CD4-positive, alpha-beta T cell (primary cell): ENCODE results near the gene PIK3R1. TPM values are rescaled to one million over a fixed set of nuclear protein-coding genes. Genes with fewer than 3 reads are reported as not detected.

Experiments
- ATAC-seq: fragments of 200-7000 bp; cut with Tn5 transposase; one replicate; pipeline ENCODE4 v1.10.0; 2022; ENCODE audit warnings: mild to moderate bottlenecking; ENCODE audit not compliant: poor library complexity
- CTCF ChIA-PET: fragments of 350-600 bp; sonication (Branson Sonifier 250); formaldehyde crosslinking; loops from one replicate; lab custom pipeline; 2021; ENCODE audit warnings: antibody characterized with exemption, inconsistent platforms; lab: Charles Lee
- POLR2A ChIA-PET: fragments of 350-600 bp; sonication (Branson Sonifier 250); formaldehyde crosslinking; loops from one replicate; lab custom pipeline; 2021; ENCODE audit warnings: antibody characterized with exemption, inconsistent platforms; lab: Charles Lee
- DNase-seq, 14 experiments: peaks; one replicate each; pipeline ENCODE4 v3.0.0-alpha.2; 2013 to 2020; ENCODE audit warnings: mixed read lengths in 2 of 14
- H3K27ac ChIP-seq, 2 donors: one replicate each; pipeline versions ENCODE4 v1.5.1 to v1.7.0; 2013; ENCODE audit warnings: low read length in 2 of 2, low read depth in 1 of 2, mild to moderate bottlenecking in 1 of 2
- H3K27me3 ChIP-seq, 2 experiments: 1 replicate in 1 of 2; 2 replicates in 1 of 2; pipeline versions ENCODE4 v1.6.1 to v1.7.0; 2013; ENCODE audit warnings: low read length in 2 of 2, control low read depth in 1 of 2, mild to moderate bottlenecking in 1 of 2, moderate library complexity in 1 of 2; ENCODE audit not compliant: insufficient read depth in 2 of 2, control insufficient read depth in 1 of 2
- H3K36me3 ChIP-seq: one replicate; pipeline ENCODE4 v1.6.1; 2013; ENCODE audit warnings: low read length, control low read depth; ENCODE audit not compliant: insufficient read depth
- H3K4me1 ChIP-seq: one replicate; pipeline ENCODE4 v1.6.1; 2013; ENCODE audit warnings: low read length, control low read depth; ENCODE audit not compliant: insufficient read depth
- H3K4me3 ChIP-seq: one replicate; pipeline ENCODE4 v1.5.1; 2013; ENCODE audit warnings: mild to moderate bottlenecking, low read length, moderate library complexity
- H3K9me3 ChIP-seq, 2 experiments: 1 replicate in 1 of 2; 2 replicates in 1 of 2; pipeline versions ENCODE4 v1.6.1 to v1.7.0; 2013; ENCODE audit warnings: low read length in 2 of 2, mild to moderate bottlenecking in 2 of 2, control low read depth in 1 of 2, moderate library complexity in 1 of 2; ENCODE audit not compliant: control insufficient read depth in 1 of 2, insufficient read depth in 1 of 2
- H3K27ac Mint-ChIP-seq: one replicate; pipeline ENCODE4 v1.8.0; 2020; ENCODE audit warnings: mixed read lengths
- H3K27me3 Mint-ChIP-seq: one replicate; pipeline ENCODE4 v1.8.0; 2021; ENCODE audit warnings: mixed read lengths
- H3K36me3 Mint-ChIP-seq: one replicate; pipeline ENCODE4 v1.8.0; 2021; ENCODE audit warnings: low read depth, mixed read lengths
- H3K4me1 Mint-ChIP-seq: one replicate; pipeline ENCODE4 v1.8.0; 2021; ENCODE audit warnings: low read depth, mixed read lengths
- H3K4me3 Mint-ChIP-seq: one replicate; pipeline ENCODE4 v1.8.0; 2020; ENCODE audit warnings: mild to moderate bottlenecking, mixed read lengths
- H3K9me3 Mint-ChIP-seq: one replicate; pipeline ENCODE4 v1.8.0; 2020; ENCODE audit warnings: mixed read lengths
- CTCF ChIP-seq: fragments of 200-600 bp; IDR thresholded peaks from one replicate; pipeline ENCODE4 v1.8.0; 2022; ENCODE audit warnings: antibody characterized with exemption, mild to moderate bottlenecking
- intact Hi-C, 2 experiments: fragments of 100-400 bp; cut with DNase I in 1 of 2; cut with micrococcal nuclease in 1 of 2; formaldehyde crosslinking; loops; one replicate each; pipeline versions ENCODE4 v1.15.1 to v1.9.0; 2023 to 2025; cut with DNase I, micrococcal nuclease
- total RNA-seq, 174 experiments: library from RNA in 2 of 174; stranded (reverse) in 2 of 174; gene quantifications; one replicate each; pipeline ENCODE4 v1.2.3 and lab custom pipeline; 2021 to 2026

PIK3R1 gene
- total RNA-seq, 2 experiments from 2014 or later, result 455 to 459 TPM

- peak in 2 of 14 experiments; percentile 19 to 43 for DNase-seq
- intact Hi-C loops, result no loop called here
- POLR2A ChIA-PET, result no interaction called here
These were observed 127.9 kb downstream of the PIK3R1 start for GRCh38 chr5:68343421-68343826.

GRCh38 chr5:68344447-68345111, 129.0 kb downstream of the PIK3R1 start:
- Histone ChIP-seq H3K27ac (no peak overlapping the region), H3K9me3 (peaks cover 0 to 8% of the 10 kb centered on the region in 2 experiments), H3K4me1 (peaks cover 6% of the 10 kb centered on the region), H3K27me3 (no peaks in the 10 kb centered on the region), H3K4me3 (no peak overlapping the region), H3K36me3 (no peaks in the 10 kb centered on the region)
- no peak overlapping the region for H3K27ac Mint-ChIP-seq
- peaks cover 2% of the 10 kb centered on the region for H3K9me3 Mint-ChIP-seq
- H3K27me3 Mint-ChIP-seq, result no peaks in the 10 kb centered on the region
- peak in 5 of 14 experiments; percentile 4 to 44 (median 37) for DNase-seq
- H3K4me3 Mint-ChIP-seq, result no peak overlapping the region
- no peaks in the 10 kb centered on the region for H3K36me3 Mint-ChIP-seq
- H3K4me1 Mint-ChIP-seq, result peaks cover 12% of the 10 kb centered on the region
- intact Hi-C loops, result no loop called here
- POLR2A ChIA-PET, result no interaction called here
- TF ChIP-seq CTCF, result no peak
- CTCF ChIA-PET, result no interaction called here
- peak; percentile 41 for ATAC-seq

More at GRCh38 chr5:68343421-68343826, 127.9 kb downstream of the PIK3R1 start:
- Mint-ChIP-seq H3K4me3 (no peak overlapping the region), H3K9me3 (peaks cover 2% of the 10 kb centered on the region), H3K27ac (no peak overlapping the region), H3K4me1 (peaks cover 12% of the 10 kb centered on the region), H3K36me3 (no peaks in the 10 kb centered on the region), H3K27me3 (no peaks in the 10 kb centered on the region)
- H3K27me3 ChIP-seq, result no peaks in the 10 kb centered on the region
- no peak overlapping the region for H3K27ac ChIP-seq
- H3K36me3 ChIP-seq, result no peaks in the 10 kb centered on the region
- no peak for ATAC-seq
- no peak overlapping the region for H3K4me3 ChIP-seq
- no peak for TF ChIP-seq CTCF
- H3K4me1 ChIP-seq, result peaks cover 6% of the 10 kb centered on the region
- CTCF ChIA-PET, result interaction anchor here (1.0 kb wide), 1 partner anchor 57 kb away, joined by 4 read pairs; no protein-coding TSS in a partner anchor
- peaks cover 0 to 1% of the 10 kb centered on the region in 2 experiments for H3K9me3 ChIP-seq

- intact Hi-C loops, result no loop called here
- peaks cover 2% of the 10 kb centered on the region for H3K9me3 Mint-ChIP-seq
These were observed 129.6 kb downstream of the PIK3R1 start for GRCh38 chr5:68345171-68345570.

More at GRCh38 chr5:68345171-68345570, 129.6 kb downstream of the PIK3R1 start:
- ChIA-PET CTCF (no interaction called here), POLR2A (no interaction called here)
- DNase-seq, result no peak
- Histone ChIP-seq H3K9me3 (peaks cover 0 to 8% of the 10 kb centered on the region in 2 experiments), H3K36me3 (no peaks in the 10 kb centered on the region), H3K27me3 (no peaks in the 10 kb centered on the region), H3K27ac (no peak overlapping the region), H3K4me1 (peaks cover 6% of the 10 kb centered on the region), H3K4me3 (no peak overlapping the region)
- Mint-ChIP-seq H3K27me3 (no peaks in the 10 kb centered on the region), H3K27ac (no peak overlapping the region), H3K4me3 (no peak overlapping the region), H3K36me3 (no peaks in the 10 kb centered on the region), H3K4me1 (peaks cover 12% of the 10 kb centered on the region)
- no peak for TF ChIP-seq CTCF
- ATAC-seq, result no peak
